ENCODE results near the gene PKD1L1.

- TF ChIP-seq, protein P1, sequence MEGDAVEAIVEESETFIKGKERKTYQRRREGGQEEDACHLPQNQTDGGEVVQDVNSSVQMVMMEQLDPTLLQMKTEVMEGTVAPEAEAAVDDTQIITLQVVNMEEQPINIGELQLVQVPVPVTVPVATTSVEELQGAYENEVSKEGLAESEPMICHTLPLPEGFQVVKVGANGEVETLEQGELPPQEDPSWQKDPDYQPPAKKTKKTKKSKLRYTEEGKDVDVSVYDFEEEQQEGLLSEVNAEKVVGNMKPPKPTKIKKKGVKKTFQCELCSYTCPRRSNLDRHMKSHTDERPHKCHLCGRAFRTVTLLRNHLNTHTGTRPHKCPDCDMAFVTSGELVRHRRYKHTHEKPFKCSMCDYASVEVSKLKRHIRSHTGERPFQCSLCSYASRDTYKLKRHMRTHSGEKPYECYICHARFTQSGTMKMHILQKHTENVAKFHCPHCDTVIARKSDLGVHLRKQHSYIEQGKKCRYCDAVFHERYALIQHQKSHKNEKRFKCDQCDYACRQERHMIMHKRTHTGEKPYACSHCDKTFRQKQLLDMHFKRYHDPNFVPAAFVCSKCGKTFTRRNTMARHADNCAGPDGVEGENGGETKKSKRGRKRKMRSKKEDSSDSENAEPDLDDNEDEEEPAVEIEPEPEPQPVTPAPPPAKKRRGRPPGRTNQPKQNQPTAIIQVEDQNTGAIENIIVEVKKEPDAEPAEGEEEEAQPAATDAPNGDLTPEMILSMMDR (IDR thresholded peaks at IDR 0.05) = no peak
- no peak for TF ChIP-seq EZH2 (IDR thresholded peaks at IDR 0.05; ENCODE audit: borderline replicate concordance, insufficient read depth, low read depth, low read length, poor library complexity, severe bottlenecking)
Observed at GRCh38 chr7:47932466-47933037, 15.7 kb downstream of the PKD1L1 start.

Data from B cell (primary cell).